ENCODE measurements around the gene COX18. TPM values are rescaled to one million over a fixed set of nuclear protein-coding genes. Genes with fewer than 3 reads are reported as not detected.

Gene COX18
- total RNA-seq, 2 donors from 2014 or later: 14.1 to 15.0 TPM

GRCh38 chr4:73090738-73091137 lies 21.2 kb upstream of the COX18 start:
- Histone ChIP-seq H3K4me3 (ENCODE audit: low read length) (no peak overlapping the region), H3K36me3 (ENCODE audit: control insufficient read depth, insufficient read depth, low read length) (peaks cover 57% of the 10 kb centered on the region), H3K9me3 (ENCODE audit: control insufficient read depth, low read length) (no peaks in the 10 kb centered on the region), H3K27me3 (ENCODE audit: control insufficient read depth, insufficient read depth, low read length, poor library complexity, severe bottlenecking) (no peaks in the 10 kb centered on the region), H3K4me1 (ENCODE audit: control insufficient read depth, insufficient read depth, low read length) (no peaks in the 10 kb centered on the region), H3K9ac (ENCODE audit: extremely low read depth, low read length, poor library complexity, severe bottlenecking) (no peak overlapping the region), H3K27ac (ENCODE audit: low read depth, low read length) (no peak overlapping the region)
- Mint-ChIP-seq H3K9me3 (no peaks in the 10 kb centered on the region), H3K27ac (no peak overlapping the region), H3K27me3 (ENCODE audit: insufficient read depth) (no peaks in the 10 kb centered on the region), H3K36me3 (ENCODE audit: low read depth) (peaks cover 41% of the 10 kb centered on the region), H3K4me1 (no peaks in the 10 kb centered on the region), H3K4me3 (no peak overlapping the region)
- 88 to 98% methylated on average over 1 of the region's 1 CpG for WGBS, 2 experiments (ENCODE audit: insufficient coverage in 1 of 2, insufficient read length in 1 of 2)
- DNase-seq: no peak
- TF ChIP-seq CTCF (conservative IDR thresholded peaks at IDR 0.05): no peak

- Histone ChIP-seq H3K4me1 (ENCODE audit: control insufficient read depth, insufficient read depth, low read length) (no peaks in the 10 kb centered on the region), H3K4me3 (ENCODE audit: low read length) (no peak overlapping the region), H3K27me3 (ENCODE audit: control insufficient read depth, insufficient read depth, low read length, poor library complexity, severe bottlenecking) (no peaks in the 10 kb centered on the region), H3K27ac (ENCODE audit: low read depth, low read length) (no peak overlapping the region), H3K9me3 (ENCODE audit: control insufficient read depth, low read length) (no peaks in the 10 kb centered on the region), H3K36me3 (ENCODE audit: control insufficient read depth, insufficient read depth, low read length) (peaks cover 62% of the 10 kb centered on the region), H3K9ac (ENCODE audit: extremely low read depth, low read length, poor library complexity, severe bottlenecking) (no peak overlapping the region)
- Mint-ChIP-seq H3K9me3 (no peaks in the 10 kb centered on the region), H3K36me3 (ENCODE audit: low read depth) (peaks cover 53% of the 10 kb centered on the region), H3K27me3 (ENCODE audit: insufficient read depth) (no peaks in the 10 kb centered on the region), H3K4me3 (no peak overlapping the region), H3K27ac (no peak overlapping the region), H3K4me1 (no peaks in the 10 kb centered on the region)
- TF ChIP-seq CTCF (conservative IDR thresholded peaks at IDR 0.05): no peak
- DNase-seq: no peak
These were observed 18.4 kb upstream of the COX18 start for GRCh38 chr4:73087871-73088270.

- Mint-ChIP-seq H3K27ac (no peak overlapping the region), H3K9me3 (no peaks in the 10 kb centered on the region), H3K4me1 (no peaks in the 10 kb centered on the region), H3K36me3 (ENCODE audit: low read depth) (peaks cover 53% of the 10 kb centered on the region), H3K27me3 (ENCODE audit: insufficient read depth) (no peaks in the 10 kb centered on the region), H3K4me3 (no peak overlapping the region)
- Histone ChIP-seq H3K9me3 (ENCODE audit: control insufficient read depth, low read length) (no peaks in the 10 kb centered on the region), H3K27ac (ENCODE audit: low read depth, low read length) (no peak overlapping the region), H3K9ac (ENCODE audit: extremely low read depth, low read length, poor library complexity, severe bottlenecking) (no peak overlapping the region), H3K4me1 (ENCODE audit: control insufficient read depth, insufficient read depth, low read length) (no peaks in the 10 kb centered on the region), H3K27me3 (ENCODE audit: control insufficient read depth, insufficient read depth, low read length, poor library complexity, severe bottlenecking) (no peaks in the 10 kb centered on the region), H3K36me3 (ENCODE audit: control insufficient read depth, insufficient read depth, low read length) (peaks cover 59% of the 10 kb centered on the region), H3K4me3 (ENCODE audit: low read length) (no peak overlapping the region)
- DNase-seq: no peak
- WGBS, 2 experiments (ENCODE audit: insufficient coverage in 1 of 2, insufficient read length in 1 of 2): 86 to 90% methylated on average over 3 to 5 of the region's 6 CpGs
- no peak for TF ChIP-seq CTCF (conservative IDR thresholded peaks at IDR 0.05)
These were observed 16.8 kb upstream of the COX18 start for GRCh38 chr4:73086095-73086868.

Measured in endodermal cell (in vitro differentiated cells).